HG02610 (cell line): ENCODE results near the gene EPO.

Source experiments
- ATAC-seq: cut with Tn5 transposase; IDR thresholded peaks from one replicate; pipeline ENCODE4 v1.9.1; 2021; ENCODE audit warnings: mild to moderate bottlenecking, moderate library complexity; ENCODE audit not compliant: unreplicated experiment

The EPO gene

GRCh38 chr7:100720279-100720670, at the start of gene EPO:
Gene EPO (plus strand): TSS chr7:100720468. CDS start chr7:100720981, 513 bp downstream.
- no peak for ATAC-seq

GRCh38 chr7:100671353-100672327, 48.6 kb upstream of the EPO start:
- no peak for ATAC-seq

GRCh38 chr7:100673302-100673941, 46.8 kb upstream of the EPO start, which contains the start of gene GNB2:
Gene GNB2 (plus strand): TSS chr7:100673740. CDS start chr7:100676266, 2,526 bp downstream.
- peak; percentile 74 for ATAC-seq

- no peak for ATAC-seq
Measured at GRCh38 chr7:100673942-100674410, 46.3 kb upstream of the EPO start.

GRCh38 chr7:100674411-100675104, 45.7 kb upstream of the EPO start:
- ATAC-seq = no peak

GRCh38 chr7:100675105-100675451, 45.2 kb upstream of the EPO start:
- no peak for ATAC-seq

- ATAC-seq = peak; percentile 34
Measured at GRCh38 chr7:100675581-100676350, 44.5 kb upstream of the EPO start.

GRCh38 chr7:100676501-100677306, 43.6 kb upstream of the EPO start:
- ATAC-seq = no peak

- ATAC-seq = no peak
Measured at GRCh38 chr7:100677308-100678267, 42.7 kb upstream of the EPO start.

- no peak for ATAC-seq
Measured at GRCh38 chr7:100678291-100678984, 41.8 kb upstream of the EPO start.

- ATAC-seq = no peak
Measured at GRCh38 chr7:100679129-100679926, 40.9 kb upstream of the EPO start.

GRCh38 chr7:100679927-100680575, 40.2 kb upstream of the EPO start:
- ATAC-seq = no peak

- ATAC-seq = no peak
Measured at GRCh38 chr7:100680576-100681271, 39.5 kb upstream of the EPO start.

- ATAC-seq = no peak
Measured at GRCh38 chr7:100681491-100682227, 38.6 kb upstream of the EPO start.

- ATAC-seq = no peak
Measured at GRCh38 chr7:100682228-100682741, 38.0 kb upstream of the EPO start.
